MG63 (cell line): Measurements from ENCODE around the gene PTK7. TPM values are rescaled to one million over a fixed set of nuclear protein-coding genes. Genes with fewer than 3 reads are reported as not detected.
"Not testable (repeated sequence)": the region's sequence is repeated elsewhere in the genome, so short reads cannot be mapped to it uniquely, and the experiment has no call there.

Experiments used
- DNase-seq: peaks from one replicate; pipeline ENCODE4 v3.0.0-alpha.2; 2020
- H3K27me3 ChIP-seq: fragments of 250-450 bp; sonication (Bioruptor Pico); 2 replicates; pipeline ENCODE4 v1.5.1; 2020; ENCODE audit warnings: mild to moderate bottlenecking, moderate library complexity
- H3K36me3 ChIP-seq: fragments of 250-450 bp; sonication (Bioruptor Pico); 2 replicates; pipeline ENCODE4 v1.5.1; 2020; ENCODE audit warnings: mild to moderate bottlenecking, moderate library complexity
- H3K4me3 ChIP-seq: fragments of 250-450 bp; sonication (Bioruptor Pico); 2 replicates; pipeline ENCODE4 v1.5.1; 2020; ENCODE audit warnings: mild to moderate bottlenecking, moderate library complexity
- H3K9me3 ChIP-seq: fragments of 250-450 bp; sonication (Bioruptor Pico); 2 replicates; pipeline ENCODE4 v1.5.1; 2020; ENCODE audit warnings: mild to moderate bottlenecking, moderate library complexity
- total RNA-seq: library from RNA; depleted of rRNA; stranded (reverse); fragments of >200 nt; shearing (Covaris generic); gene quantifications from 2 replicates; pipeline ENCODE4 v1.2.3, GENCODE V29; 2014; ENCODE audit warnings: low replicate concordance

PTK7 gene
- total RNA-seq, 1 experiment from 2014 or later = 57.3 TPM

DNA sequence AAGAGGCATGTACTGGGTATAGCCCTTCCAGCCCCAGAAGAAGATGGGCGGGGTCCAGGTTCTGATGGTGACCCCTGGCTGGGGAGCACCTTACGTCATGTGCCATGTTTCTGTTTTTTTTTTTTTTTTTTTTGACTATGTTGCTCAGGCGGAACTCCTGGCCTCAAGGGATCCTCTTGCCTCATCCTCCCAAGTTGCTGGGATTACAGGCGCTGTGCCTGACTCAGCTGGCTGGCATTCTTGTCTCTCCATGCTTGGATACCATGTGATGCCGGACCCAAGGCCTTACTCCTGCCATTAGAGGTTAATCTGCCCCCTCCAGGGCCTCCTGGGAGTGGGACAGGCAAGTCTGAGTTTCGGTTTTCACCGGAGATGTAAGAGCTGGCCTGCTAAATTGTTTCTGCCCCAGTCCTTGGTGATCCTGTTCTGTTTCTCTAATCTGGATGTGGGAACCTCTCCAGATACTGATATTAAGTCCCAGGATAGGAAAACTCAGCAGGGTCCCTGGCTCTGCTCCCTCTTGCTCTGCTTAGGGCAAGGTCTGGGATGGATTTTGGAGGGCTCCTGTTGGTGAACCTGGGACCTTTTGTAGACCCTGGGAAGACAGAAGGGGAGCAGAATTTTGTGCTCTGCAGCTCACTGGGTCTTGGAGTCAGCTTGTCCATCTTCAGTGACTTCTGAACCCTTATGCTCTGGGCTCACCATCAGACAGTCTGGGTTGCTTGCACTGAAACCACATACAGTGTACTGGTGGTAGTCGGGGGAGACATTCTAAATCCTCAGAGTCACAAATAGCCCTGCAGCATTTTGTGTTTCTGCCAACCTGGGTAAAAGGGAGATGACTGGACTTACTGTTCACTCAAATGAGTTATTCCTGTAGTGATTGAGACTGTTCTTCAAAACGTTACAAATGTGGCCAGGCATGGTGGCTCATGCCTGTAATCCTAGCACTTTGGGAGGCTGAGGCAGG lies 45.1 kb downstream of the PTK7 start:
- Histone ChIP-seq H3K36me3 (no peaks in the 10 kb centered on the region), H3K4me3 (no peak overlapping the region), H3K9me3 (no peaks in the 10 kb centered on the region), H3K27me3 (no peaks in the 10 kb centered on the region)
- DNase-seq = peak; percentile 93

DNA sequence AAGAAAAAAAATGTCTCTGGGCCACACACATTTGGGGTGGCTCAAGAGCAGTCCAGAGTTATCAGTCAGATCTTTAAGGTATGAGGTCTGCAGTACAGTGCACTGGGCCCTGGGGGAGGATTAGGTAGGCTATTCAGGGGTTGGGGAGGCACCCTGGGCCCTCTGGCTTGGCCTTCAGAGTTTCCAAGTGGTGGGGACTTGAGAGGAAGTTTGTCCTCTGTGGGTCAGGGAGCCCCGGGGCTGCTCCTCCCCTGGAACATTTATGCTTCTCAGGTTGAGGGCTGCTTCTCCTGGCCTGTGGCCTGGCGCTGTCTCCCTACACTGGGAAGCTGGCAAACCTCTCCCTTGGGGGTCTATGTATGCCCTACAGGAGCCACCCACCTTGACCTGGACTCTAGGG lies 46.0 kb downstream of the PTK7 start:
- no peaks in the 10 kb centered on the region for H3K9me3 ChIP-seq
- no peaks in the 10 kb centered on the region for H3K36me3 ChIP-seq
- DNase-seq = no peak
- H3K27me3 ChIP-seq = no peaks in the 10 kb centered on the region
- no peak overlapping the region for H3K4me3 ChIP-seq

DNA sequence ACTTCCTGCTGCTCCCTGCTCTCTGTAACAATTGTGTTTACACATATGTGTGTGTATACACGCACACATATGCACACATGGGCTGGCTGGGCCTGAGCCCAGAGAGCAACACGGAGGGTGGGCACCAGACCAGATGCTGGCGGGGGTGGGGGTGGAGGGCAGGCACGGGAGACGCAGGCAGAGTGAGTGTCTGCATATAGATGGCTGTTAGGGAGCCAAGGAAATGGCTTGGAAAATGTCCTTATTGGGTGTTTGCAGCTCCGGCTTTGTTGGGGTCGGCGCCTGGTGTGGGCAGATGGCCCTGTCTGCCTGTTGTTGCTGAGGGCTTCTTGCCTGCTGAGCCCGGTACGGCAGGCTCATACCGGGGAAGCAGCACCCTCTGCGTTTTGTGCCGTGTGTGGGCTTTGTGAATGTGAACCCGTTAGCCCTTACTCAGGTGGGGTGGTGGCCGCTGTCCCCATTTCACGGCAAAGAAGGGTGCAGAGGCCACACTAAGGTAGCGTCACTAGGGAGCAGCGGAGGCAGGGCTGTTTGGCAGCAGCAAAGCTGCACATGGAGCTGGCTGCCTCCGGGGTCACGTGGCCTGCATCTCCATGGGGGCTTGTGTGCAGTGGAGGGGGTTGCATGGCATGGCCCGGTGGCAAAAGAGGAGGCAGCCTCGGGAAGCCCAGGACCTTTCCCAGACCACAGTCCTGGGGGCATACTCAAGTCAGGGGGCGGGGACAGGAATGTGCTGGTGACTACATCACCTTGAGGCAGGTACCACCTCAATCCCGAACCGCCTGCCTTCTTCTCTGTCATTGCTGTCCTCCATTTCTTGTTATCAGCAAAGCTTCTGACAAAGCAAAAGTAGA lies 47.6 kb downstream of the PTK7 start:
- Histone ChIP-seq H3K36me3 (no peaks in the 10 kb centered on the region), H3K9me3 (no peaks in the 10 kb centered on the region), H3K27me3 (no peaks in the 10 kb centered on the region), H3K4me3 (no peak overlapping the region)
- no peak for DNase-seq

DNA sequence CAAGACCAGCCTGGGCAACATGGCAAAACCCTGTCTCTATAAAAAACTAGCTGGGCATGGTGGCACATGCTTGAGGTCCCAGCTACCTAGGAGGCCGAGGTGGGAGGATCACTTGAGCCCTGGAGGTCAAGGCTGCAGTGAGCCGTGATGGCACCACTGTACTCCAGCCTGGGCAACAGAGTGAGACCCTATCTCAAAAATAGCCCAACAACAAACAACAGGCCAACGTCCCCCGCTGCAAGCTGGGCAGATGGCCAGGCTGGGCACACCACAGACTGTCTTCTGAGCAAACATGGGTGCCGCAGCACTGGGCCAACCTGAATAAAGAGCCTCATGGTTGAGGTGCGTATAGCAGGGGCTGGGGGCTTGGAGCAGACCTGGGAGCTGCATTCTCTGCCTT lies 48.4 kb downstream of the PTK7 start:
- no peaks in the 10 kb centered on the region for H3K36me3 ChIP-seq
- H3K9me3 ChIP-seq = no peaks in the 10 kb centered on the region
- H3K27me3 ChIP-seq = no peaks in the 10 kb centered on the region
- H3K4me3 ChIP-seq = no peak overlapping the region
- no peak for DNase-seq

DNA sequence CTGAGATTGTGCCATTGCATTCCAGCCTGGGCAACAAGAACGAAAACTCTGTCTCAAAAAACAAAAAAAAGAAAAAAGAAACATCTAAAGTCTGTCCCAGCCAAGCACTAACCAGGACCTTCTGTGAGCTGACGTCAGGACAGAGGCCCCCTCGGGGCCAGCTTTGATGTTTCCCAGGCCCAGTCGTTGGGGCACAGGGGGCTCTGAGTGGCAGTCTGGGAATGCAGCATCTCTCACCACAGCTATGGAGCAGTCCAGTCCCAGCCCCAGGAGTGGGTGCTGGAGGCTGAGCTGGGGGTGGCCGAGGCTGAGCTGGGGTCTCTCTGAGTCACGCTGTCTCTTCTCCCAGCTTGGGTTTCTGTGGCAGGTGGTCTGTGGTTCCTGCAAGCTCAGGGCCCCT lies 49.0 kb downstream of the PTK7 start:
- DNase-seq = no peak
- H3K36me3 ChIP-seq = no peaks in the 10 kb centered on the region
- no peaks in the 10 kb centered on the region for H3K27me3 ChIP-seq
- no peak overlapping the region for H3K4me3 ChIP-seq
- H3K9me3 ChIP-seq = no peaks in the 10 kb centered on the region

DNA sequence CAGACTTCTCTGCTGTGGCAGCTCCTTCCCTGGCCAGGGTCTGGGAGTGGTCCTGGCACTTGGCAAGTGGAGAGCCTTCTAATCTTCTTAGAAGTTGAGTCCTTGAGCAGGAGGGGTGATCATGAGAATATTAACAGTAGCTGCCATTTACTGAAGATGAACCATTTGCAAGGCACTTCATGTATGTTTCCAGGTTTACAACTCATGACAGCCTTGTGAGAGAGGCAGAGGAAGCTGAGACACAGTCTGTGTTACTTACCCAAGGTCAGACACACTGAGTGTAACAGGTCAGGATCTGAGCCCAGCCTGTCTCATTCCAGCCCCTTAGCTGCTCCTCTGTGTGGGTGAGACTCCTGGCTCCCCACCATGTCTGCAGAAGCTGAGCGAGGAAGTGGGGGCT lies 49.4 kb downstream of the PTK7 start:
- Histone ChIP-seq H3K27me3 (no peaks in the 10 kb centered on the region), H3K4me3 (no peak overlapping the region), H3K9me3 (no peaks in the 10 kb centered on the region), H3K36me3 (no peaks in the 10 kb centered on the region)
- DNase-seq = no peak

DNA sequence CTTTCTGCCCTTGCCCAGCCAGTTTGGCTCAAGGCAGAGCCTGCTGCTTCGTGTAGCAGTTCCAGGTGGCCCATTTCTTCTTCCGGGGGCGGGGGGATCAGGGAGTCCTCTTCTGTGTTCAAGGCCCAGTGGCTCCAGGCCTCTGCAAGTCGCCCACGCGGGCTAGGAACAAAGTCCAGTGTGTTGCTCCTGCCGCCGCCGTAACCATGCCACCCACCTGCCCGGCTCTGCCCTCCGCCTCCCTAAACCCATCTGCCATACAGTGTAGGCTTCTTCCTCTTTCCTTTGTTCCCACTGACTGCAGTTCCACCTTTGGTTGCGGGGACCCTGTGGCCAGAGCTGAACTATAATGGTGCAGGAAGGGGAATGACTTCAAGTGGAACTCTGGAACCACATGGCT lies 51.1 kb downstream of the PTK7 start:
- Histone ChIP-seq H3K36me3 (no peaks in the 10 kb centered on the region), H3K9me3 (no peaks in the 10 kb centered on the region), H3K4me3 (no peak overlapping the region), H3K27me3 (no peaks in the 10 kb centered on the region)
- no peak for DNase-seq

DNA sequence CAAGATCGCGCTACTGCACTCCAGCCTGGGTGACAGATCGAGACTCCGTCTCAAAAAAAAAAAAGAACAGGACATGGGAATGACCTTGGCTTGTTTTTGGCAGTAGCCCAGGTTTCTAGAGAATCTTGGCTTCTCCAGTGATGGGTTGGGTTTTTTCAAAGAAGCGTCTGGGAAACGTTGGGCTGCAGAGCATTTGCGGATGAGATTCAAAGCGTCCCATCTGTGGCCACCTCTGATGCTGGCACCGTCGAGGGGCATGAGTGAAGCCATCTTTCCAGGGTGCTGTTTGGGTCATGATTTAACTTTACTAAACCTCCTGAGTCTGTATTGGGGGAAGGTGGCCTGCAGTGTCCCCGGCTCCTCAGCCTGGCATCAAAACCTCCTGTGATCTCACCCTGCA lies 51.8 kb downstream of the PTK7 start:
- Histone ChIP-seq H3K27me3 (no peaks in the 10 kb centered on the region), H3K9me3 (no peaks in the 10 kb centered on the region), H3K36me3 (no peaks in the 10 kb centered on the region), H3K4me3 (no peak overlapping the region)
- no peak for DNase-seq

DNA sequence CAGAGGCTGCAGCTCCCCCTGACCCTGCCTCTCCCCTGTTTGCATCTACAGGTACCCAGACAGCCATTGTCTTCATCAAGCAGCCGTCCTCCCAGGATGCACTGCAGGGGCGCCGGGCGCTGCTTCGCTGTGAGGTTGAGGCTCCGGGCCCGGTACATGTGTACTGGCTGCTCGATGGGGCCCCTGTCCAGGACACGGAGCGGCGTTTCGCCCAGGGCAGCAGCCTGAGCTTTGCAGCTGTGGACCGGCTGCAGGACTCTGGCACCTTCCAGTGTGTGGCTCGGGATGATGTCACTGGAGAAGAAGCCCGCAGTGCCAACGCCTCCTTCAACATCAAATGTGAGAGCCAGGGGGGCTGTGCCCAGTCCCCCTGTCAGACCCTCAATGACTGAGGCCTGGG lies 52.8 kb downstream of the PTK7 start:
- Histone ChIP-seq H3K27me3 (no peaks in the 10 kb centered on the region), H3K9me3 (no peaks in the 10 kb centered on the region), H3K36me3 (no peaks in the 10 kb centered on the region), H3K4me3 (no peak overlapping the region)
- peak; percentile 18 for DNase-seq

DNA sequence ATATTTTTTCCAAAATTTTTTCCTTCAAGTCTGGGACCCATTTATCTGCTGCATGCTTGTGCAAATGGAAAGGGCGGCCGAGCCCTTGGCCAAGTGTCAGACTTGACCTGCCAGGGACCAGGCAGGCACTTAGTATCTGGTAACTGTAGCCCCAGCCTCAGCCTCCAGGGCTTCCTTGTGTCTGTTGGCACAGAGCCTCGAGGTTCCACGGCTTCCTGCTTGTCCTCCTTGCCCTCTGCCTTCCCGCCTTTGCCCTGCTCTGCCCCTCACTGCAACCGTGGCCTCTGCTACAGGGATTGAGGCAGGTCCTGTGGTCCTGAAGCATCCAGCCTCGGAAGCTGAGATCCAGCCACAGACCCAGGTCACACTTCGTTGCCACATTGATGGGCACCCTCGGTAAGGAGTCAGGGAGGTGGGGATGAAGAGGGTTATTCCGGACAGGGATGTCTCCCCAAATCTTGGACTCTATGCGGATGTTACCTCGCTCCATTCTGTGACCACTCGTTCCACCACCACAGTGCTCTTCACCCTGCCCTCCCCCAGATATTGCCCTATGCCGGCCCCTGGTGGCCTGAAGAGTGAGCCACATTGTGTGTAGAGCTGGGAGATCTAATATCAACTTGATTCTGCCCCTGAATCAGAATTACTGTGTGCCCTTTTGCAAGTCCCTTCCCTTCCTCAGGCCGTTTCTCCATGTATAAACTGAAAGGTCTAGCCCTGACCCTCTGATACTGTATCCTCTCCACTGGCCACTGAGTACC lies 53.5 kb downstream of the PTK7 start:
- H3K27me3 ChIP-seq = no peaks in the 10 kb centered on the region
- H3K36me3 ChIP-seq = no peaks in the 10 kb centered on the region
- H3K4me3 ChIP-seq = no peak overlapping the region
- peak; percentile 47 for DNase-seq
- no peaks in the 10 kb centered on the region for H3K9me3 ChIP-seq

DNA sequence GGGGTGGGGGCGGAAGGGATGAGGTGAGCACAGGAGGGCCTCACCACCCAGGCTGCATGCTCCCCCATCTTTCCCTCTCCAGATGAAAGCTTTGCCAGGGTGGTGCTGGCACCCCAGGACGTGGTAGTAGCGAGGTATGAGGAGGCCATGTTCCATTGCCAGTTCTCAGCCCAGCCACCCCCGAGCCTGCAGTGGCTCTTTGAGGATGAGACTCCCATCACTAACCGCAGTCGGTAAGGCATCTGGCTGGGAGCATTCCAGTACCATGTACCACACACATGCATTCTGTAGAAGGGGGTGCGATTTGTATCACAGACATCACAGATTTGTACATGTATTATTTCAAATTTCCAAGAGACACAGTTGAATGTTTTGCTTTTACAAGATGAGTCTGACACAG lies 54.3 kb downstream of the PTK7 start:
- Histone ChIP-seq H3K36me3 (no peaks in the 10 kb centered on the region), H3K27me3 (no peaks in the 10 kb centered on the region), H3K4me3 (no peak overlapping the region), H3K9me3 (no peaks in the 10 kb centered on the region)
- DNase-seq = no peak

DNA sequence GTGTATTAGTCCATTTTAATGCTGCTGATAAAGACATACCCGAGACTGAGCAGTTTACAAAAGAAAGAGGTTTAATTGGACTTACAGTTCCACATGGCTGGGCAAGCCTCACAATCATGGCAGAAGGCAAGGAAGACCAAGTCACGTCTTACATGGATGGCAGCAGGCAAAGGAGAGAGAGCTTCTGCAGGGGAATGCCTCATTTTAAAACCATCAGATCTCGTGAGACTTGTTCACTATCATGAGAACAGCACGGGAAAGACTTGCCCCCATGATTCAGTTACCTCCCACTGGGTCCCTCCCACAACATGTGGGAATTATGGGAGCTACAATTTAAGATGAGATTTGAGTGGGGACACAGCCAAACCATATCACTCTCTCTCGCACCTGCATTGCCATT lies 55.3 kb downstream of the PTK7 start:
- not testable (repeated sequence) for H3K9me3 ChIP-seq, H3K4me3 ChIP-seq, DNase-seq, H3K27me3 ChIP-seq, H3K36me3 ChIP-seq

DNA sequence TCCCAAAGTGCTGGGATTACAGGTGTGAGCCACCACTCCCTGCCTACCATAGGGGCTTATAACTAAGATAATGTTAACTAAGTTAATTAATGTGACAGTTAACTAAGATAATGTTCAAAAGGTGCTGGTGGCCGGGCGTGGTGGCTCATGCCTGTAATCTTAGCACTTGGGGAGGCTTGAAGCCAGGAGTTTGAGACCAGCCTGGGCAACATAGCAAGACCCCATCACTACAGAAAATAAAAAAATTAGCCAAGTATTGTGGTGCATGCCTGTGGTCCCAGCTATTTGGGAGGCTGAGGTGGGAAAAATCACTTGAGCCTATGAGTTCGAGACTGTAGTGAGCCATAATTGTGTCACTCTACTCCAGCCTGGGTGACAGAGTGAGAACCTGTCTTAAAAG lies 62.2 kb downstream of the PTK7 start:
- Histone ChIP-seq H3K9me3 (no peaks in the 10 kb centered on the region), H3K36me3 (no peaks in the 10 kb centered on the region), H3K27me3 (no peaks in the 10 kb centered on the region), H3K4me3 (no peak overlapping the region)
- DNase-seq = no peak

DNA sequence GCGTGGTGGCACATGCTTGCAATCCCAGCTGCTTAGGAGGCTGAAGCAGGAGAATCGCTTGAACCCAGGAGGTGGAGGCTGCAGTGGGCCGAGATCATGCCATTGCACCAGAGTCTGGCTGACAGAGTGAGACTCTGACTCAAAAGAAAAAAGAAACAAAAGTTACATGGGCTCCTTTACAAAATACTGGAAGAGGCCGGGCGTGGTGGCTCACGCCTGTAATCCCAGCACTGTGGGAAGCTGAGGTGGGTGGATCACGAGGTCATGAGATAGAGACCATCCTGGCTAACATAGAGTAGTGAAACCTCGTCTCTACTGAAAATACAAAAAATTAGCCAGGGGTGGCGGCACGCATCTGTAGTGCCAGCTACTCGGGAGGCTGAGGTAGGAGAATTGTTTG lies 63.9 kb downstream of the PTK7 start:
- H3K9me3 ChIP-seq, H3K27me3 ChIP-seq, H3K4me3 ChIP-seq, H3K36me3 ChIP-seq, DNase-seq: not testable (repeated sequence)

DNA sequence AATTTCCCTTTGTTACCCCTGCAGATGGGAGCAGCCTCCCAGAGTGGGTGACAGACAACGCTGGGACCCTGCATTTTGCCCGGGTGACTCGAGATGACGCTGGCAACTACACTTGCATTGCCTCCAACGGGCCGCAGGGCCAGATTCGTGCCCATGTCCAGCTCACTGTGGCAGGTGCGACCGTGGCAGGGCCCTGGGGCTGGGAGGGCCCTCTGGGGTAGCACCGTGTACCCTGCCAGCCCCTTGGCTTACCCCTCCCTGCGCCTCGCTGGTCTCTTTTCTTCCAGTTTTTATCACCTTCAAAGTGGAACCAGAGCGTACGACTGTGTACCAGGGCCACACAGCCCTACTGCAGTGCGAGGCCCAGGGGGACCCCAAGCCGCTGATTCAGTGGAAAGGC lies 65.5 kb downstream of the PTK7 start:
- no peak for DNase-seq
- H3K9me3 ChIP-seq = no peaks in the 10 kb centered on the region

DNA sequence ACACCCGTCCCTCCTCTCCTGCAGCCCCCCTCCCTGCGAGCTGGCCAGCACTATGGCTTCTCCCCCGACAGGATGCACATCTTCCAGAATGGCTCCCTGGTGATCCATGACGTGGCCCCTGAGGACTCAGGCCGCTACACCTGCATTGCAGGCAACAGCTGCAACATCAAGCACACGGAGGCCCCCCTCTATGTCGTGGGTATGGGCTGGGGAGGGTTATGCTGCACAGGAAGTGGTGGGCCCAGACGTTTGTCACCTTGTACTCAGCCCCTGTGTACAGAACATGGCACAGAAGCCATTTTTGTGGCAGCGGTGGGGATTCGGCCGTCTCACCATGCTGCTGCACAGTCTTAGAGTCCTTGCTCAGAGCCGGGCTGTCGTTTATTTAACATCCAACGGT lies 66.0 kb downstream of the PTK7 start:
- Histone ChIP-seq H3K27me3 (no peaks in the 10 kb centered on the region), H3K36me3 (no peaks in the 10 kb centered on the region), H3K4me3 (no peak overlapping the region), H3K9me3 (no peaks in the 10 kb centered on the region)
- DNase-seq = no peak

More for the DNA sequence above, 65.5 kb downstream of the PTK7 start:
- H3K4me3 ChIP-seq = no peak overlapping the region
- no peaks in the 10 kb centered on the region for H3K27me3 ChIP-seq
- no peaks in the 10 kb centered on the region for H3K36me3 ChIP-seq
